Activated naive CD8-positive, alpha-beta T cell treated with anti-CD3 and anti-CD28 coated beads, Interleukin-2, amount 50 U/mL, for 24 hours (primary cell): ENCODE measurements around the gene TLCD3B.
A peak's percentile ranks its signal among the peaks of the same experiment; 100 is the strongest.

ENCODE experiments used
- ATAC-seq: fragments of 150-1000 bp; cut with Tn5 transposase; one replicate; pipeline ENCODE4 v1.10.0; 2021
- DNase-seq: peaks from one replicate; pipeline ENCODE4 v3.0.0; 2021
- H3K27ac Mint-ChIP-seq: one replicate; pipeline ENCODE4 v1.8.0; 2021; ENCODE audit warnings: mild to moderate bottlenecking, mixed read lengths
- H3K27me3 Mint-ChIP-seq: one replicate; pipeline ENCODE4 v1.8.0; 2021; ENCODE audit warnings: mixed read lengths
- H3K36me3 Mint-ChIP-seq: one replicate; pipeline ENCODE4 v1.8.0; 2021; ENCODE audit warnings: low read depth, mixed read lengths
- H3K4me1 Mint-ChIP-seq: one replicate; pipeline ENCODE4 v1.8.0; 2021; ENCODE audit warnings: mixed read lengths
- H3K4me3 Mint-ChIP-seq: one replicate; pipeline ENCODE4 v1.8.0; 2021; ENCODE audit warnings: mild to moderate bottlenecking, moderate library complexity, mixed read lengths
- H3K9me3 Mint-ChIP-seq: one replicate; pipeline ENCODE4 v1.8.0; 2021; ENCODE audit warnings: mixed read lengths

The TLCD3B gene

DNA sequence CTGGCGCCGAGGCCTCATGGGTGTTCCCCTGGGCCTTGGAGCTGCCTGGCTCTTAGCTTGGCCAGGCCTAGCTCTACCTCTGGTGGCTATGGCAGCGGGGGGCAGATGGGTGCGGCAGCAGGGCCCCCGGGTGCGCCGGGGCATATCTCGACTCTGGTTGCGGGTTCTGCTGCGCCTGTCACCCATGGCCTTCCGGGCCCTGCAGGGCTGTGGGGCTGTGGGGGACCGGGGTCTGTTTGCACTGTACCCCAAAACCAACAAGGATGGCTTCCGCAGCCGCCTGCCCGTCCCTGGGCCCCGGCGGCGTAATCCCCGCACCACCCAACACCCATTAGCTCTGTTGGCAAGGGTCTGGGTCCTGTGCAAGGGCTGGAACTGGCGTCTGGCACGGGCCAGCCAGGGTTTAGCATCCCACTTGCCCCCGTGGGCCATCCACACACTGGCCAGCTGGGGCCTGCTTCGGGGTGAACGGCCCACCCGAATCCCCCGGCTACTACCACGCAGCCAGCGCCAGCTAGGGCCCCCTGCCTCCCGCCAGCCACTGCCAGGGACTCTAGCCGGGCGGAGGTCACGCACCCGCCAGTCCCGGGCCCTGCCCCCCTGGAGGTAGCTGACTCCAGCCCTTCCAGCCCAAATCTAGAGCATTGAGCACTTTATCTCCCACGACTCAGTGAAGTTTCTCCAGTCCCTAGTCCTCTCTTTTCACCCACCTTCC lies 43.5 kb downstream of the TLCD3B start:
- ATAC-seq (no peak), DNase-seq (no peak)
- no peaks in the 10 kb centered on the region for H3K4me1 Mint-ChIP-seq
- H3K27ac Mint-ChIP-seq = no peak overlapping the region
- no peak overlapping the region for H3K4me3 Mint-ChIP-seq
- H3K27me3 Mint-ChIP-seq = no peaks in the 10 kb centered on the region
- H3K9me3 Mint-ChIP-seq = no peaks in the 10 kb centered on the region
- peaks cover 26% of the 10 kb centered on the region for H3K36me3 Mint-ChIP-seq

- Mint-ChIP-seq H3K4me1 (no peaks in the 10 kb centered on the region), H3K27me3 (no peaks in the 10 kb centered on the region), H3K4me3 (no peak overlapping the region), H3K27ac (no peak overlapping the region), H3K9me3 (no peaks in the 10 kb centered on the region), H3K36me3 (peaks cover 29% of the 10 kb centered on the region)
- no peak for ATAC-seq
- DNase-seq = no peak
Observed at GRCh38 chr16:29986931-29987330, 44.1 kb downstream of the TLCD3B start.

DNA sequence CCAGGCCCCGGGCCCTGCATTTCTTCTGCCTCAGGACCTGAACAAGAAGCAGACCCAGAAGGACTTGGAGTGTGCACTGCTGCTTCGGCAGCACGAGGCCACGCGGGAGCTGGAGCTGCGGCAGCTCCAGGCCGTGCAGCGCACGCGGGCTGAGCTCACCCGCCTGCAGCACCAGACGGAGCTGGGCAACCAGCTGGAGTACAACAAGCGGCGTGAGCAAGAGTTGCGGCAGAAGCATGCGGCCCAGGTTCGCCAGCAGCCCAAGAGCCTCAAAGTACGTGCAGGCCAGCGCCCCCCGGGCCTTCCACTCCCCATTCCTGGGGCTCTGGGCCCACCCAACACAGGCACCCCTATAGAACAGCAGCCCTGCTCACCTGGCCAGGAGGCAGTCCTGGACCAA lies 44.8 kb downstream of the TLCD3B start:
- no peaks in the 10 kb centered on the region for H3K9me3 Mint-ChIP-seq
- no peak for DNase-seq
- ATAC-seq = no peak
- H3K4me3 Mint-ChIP-seq = no peak overlapping the region
- peaks cover 29% of the 10 kb centered on the region for H3K36me3 Mint-ChIP-seq
- no peaks in the 10 kb centered on the region for H3K27me3 Mint-ChIP-seq
- no peaks in the 10 kb centered on the region for H3K4me1 Mint-ChIP-seq
- no peak overlapping the region for H3K27ac Mint-ChIP-seq

- Mint-ChIP-seq H3K36me3 (peaks cover 29% of the 10 kb centered on the region), H3K27me3 (no peaks in the 10 kb centered on the region), H3K4me3 (no peak overlapping the region), H3K9me3 (no peaks in the 10 kb centered on the region), H3K27ac (no peak overlapping the region), H3K4me1 (no peaks in the 10 kb centered on the region)
- ATAC-seq = no peak
- no peak for DNase-seq
Observed at GRCh38 chr16:29985271-29985811, 45.7 kb downstream of the TLCD3B start.

GRCh38 chr16:29984764-29985147 lies 46.3 kb downstream of the TLCD3B start:
- H3K27me3 Mint-ChIP-seq = no peaks in the 10 kb centered on the region
- ATAC-seq = no peak
- no peaks in the 10 kb centered on the region for H3K4me1 Mint-ChIP-seq
- no peak overlapping the region for H3K27ac Mint-ChIP-seq
- H3K9me3 Mint-ChIP-seq = no peaks in the 10 kb centered on the region
- no peak for DNase-seq
- H3K4me3 Mint-ChIP-seq = no peak overlapping the region
- peaks cover 30% of the 10 kb centered on the region for H3K36me3 Mint-ChIP-seq

DNA sequence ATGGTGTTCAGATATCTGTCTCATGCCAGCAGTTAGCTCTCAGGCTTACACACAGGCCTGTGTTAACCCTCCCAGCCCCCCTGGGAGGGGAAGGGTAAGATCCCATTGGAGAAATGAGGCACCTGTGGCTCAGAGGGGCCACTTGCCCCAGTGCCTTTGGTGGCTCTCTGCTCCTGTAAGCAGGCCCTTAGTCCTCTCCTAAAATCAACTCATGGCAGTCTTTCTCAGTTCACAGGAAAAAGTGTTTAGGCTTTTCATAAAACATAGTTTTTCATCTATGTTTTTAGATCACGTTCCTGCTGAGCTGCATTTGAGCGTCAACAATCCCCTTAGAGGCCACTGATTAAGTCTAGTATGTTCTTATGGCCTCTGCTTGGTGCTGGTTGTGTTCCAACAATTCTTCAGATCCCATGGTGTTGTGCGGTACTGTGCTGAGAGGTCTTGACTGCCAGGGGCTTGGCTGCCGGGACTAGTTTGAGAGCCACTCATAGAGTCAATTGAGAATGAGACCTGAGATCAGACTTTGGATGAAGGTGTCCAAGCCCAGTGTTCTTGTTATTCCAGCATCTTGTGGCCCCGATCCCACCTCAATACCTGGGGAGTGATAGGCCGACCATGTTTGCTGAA lies 46.8 kb downstream of the TLCD3B start:
- Mint-ChIP-seq H3K9me3 (no peaks in the 10 kb centered on the region), H3K4me3 (no peak overlapping the region), H3K36me3 (peaks cover 32% of the 10 kb centered on the region), H3K4me1 (no peaks in the 10 kb centered on the region), H3K27ac (no peak overlapping the region), H3K27me3 (no peaks in the 10 kb centered on the region)
- no peak for ATAC-seq
- no peak for DNase-seq

DNA sequence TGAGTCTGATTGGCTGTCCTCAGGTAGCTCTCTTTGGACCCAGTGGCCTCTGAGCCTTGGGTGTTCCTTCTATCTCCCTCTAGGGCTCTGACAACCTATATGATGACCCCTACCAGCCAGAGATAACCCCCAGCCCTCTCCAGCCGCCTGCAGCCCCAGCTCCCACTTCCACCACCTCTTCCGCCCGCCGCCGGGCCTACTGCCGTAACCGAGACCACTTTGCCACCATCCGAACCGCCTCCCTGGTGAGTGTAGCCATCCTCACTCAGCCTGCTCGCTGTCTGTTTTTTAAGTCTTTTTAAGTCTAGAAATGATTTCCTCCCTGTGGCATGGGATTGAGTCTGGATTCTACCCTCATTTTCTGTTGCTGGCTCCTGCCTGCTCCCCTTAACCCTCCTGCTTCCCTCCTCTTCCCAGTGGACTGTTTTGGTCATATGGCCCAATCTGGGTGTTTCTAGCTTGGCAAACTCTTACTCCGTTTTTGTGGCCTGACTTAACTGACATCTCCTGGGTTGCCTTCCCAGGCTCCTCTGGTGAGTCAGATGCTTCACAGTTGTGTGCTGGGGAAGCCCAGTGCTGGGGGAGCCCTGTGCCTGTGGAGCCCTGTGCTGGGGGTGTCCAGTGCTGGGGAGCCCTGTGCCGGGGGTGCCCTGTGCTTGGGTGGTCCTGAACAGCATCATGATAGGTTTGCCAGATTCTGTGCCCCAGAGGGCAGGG lies 47.5 kb downstream of the TLCD3B start:
- ATAC-seq (no peak), DNase-seq (no peak)
- H3K4me1 Mint-ChIP-seq = no peaks in the 10 kb centered on the region
- H3K27ac Mint-ChIP-seq = no peak overlapping the region
- H3K4me3 Mint-ChIP-seq = no peak overlapping the region
- peaks cover 33% of the 10 kb centered on the region for H3K36me3 Mint-ChIP-seq
- H3K9me3 Mint-ChIP-seq = no peaks in the 10 kb centered on the region
- no peaks in the 10 kb centered on the region for H3K27me3 Mint-ChIP-seq

- H3K36me3 Mint-ChIP-seq = peaks cover 35% of the 10 kb centered on the region
- DNase-seq (no peak), ATAC-seq (no peak)
- no peaks in the 10 kb centered on the region for H3K27me3 Mint-ChIP-seq
- H3K9me3 Mint-ChIP-seq = no peaks in the 10 kb centered on the region
- H3K4me1 Mint-ChIP-seq = no peaks in the 10 kb centered on the region
- no peak overlapping the region for H3K4me3 Mint-ChIP-seq
- H3K27ac Mint-ChIP-seq = no peak overlapping the region
Observed at GRCh38 chr16:29982560-29983419, 48.3 kb downstream of the TLCD3B start.

DNA sequence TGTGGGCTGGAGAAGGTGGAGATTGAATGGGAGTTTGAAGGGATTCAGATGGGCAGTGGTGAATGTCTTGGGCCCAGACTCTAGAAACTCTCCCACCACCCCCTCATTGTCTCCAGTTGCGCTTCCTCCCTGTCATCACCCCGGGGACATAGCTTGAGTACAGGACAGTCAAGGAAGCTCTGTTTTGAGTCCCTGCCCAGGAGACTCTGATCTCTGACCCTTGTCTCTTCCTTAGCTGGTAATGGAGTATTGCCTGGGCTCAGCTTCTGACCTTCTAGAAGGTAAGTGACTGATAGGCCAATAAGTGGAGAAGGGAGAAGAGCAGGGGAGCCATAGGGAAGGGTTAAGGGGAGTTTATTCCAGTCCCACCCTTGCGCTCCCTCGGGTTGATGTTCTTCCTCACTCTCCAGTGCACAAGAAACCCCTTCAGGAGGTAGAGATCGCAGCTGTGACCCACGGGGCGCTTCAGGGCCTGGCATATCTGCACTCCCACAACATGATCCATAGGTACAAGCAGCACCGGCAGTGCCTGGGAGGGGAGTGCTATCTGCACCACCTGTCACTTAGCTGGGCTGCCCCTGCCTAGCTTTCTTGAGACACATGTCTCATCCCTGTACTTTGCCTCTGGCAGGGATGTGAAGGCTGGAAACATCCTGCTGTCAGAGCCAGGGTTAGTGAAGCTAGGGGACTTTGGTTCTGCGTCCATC lies 52.4 kb downstream of the TLCD3B start:
- Mint-ChIP-seq H3K4me1 (peaks cover 25% of the 10 kb centered on the region), H3K27me3 (no peaks in the 10 kb centered on the region), H3K9me3 (no peaks in the 10 kb centered on the region), H3K4me3 (no peak overlapping the region), H3K36me3 (peaks cover 33% of the 10 kb centered on the region), H3K27ac (no peak overlapping the region)
- ATAC-seq (no peak), DNase-seq (no peak)

GRCh38 chr16:29978081-29978480 lies 53.0 kb downstream of the TLCD3B start:
- Mint-ChIP-seq H3K9me3 (peaks cover 4% of the 10 kb centered on the region), H3K4me3 (no peak overlapping the region), H3K36me3 (peaks cover 32% of the 10 kb centered on the region), H3K4me1 (peaks cover 29% of the 10 kb centered on the region), H3K27ac (no peak overlapping the region), H3K27me3 (no peaks in the 10 kb centered on the region)
- ATAC-seq (no peak), DNase-seq (no peak)

- Mint-ChIP-seq H3K4me1 (peaks cover 33% of the 10 kb centered on the region), H3K27ac (peak overlapping the region; percentile 27), H3K9me3 (peaks cover 8% of the 10 kb centered on the region), H3K27me3 (no peaks in the 10 kb centered on the region), H3K4me3 (no peak overlapping the region), H3K36me3 (peaks cover 33% of the 10 kb centered on the region)
- DNase-seq = no peak
- ATAC-seq = no peak
Observed at GRCh38 chr16:29977063-29977825, 53.8 kb downstream of the TLCD3B start.

GRCh38 chr16:29975811-29976511 lies 55.1 kb downstream of the TLCD3B start:
- no peaks in the 10 kb centered on the region for H3K27me3 Mint-ChIP-seq
- H3K27ac Mint-ChIP-seq = no peak overlapping the region
- DNase-seq (no peak), ATAC-seq (no peak)
- H3K4me3 Mint-ChIP-seq = peak overlapping the region; percentile 94
- peaks cover 31% of the 10 kb centered on the region for H3K36me3 Mint-ChIP-seq
- peaks cover 8% of the 10 kb centered on the region for H3K9me3 Mint-ChIP-seq
- H3K4me1 Mint-ChIP-seq = peaks cover 33% of the 10 kb centered on the region

- H3K4me1 Mint-ChIP-seq = peaks cover 33% of the 10 kb centered on the region
- peaks cover 26% of the 10 kb centered on the region for H3K36me3 Mint-ChIP-seq
- no peak for ATAC-seq
- H3K27ac Mint-ChIP-seq = peak overlapping the region; percentile 93
- peak overlapping the region; percentile 94 for H3K4me3 Mint-ChIP-seq
- DNase-seq = no peak
- H3K27me3 Mint-ChIP-seq = no peaks in the 10 kb centered on the region
- peaks cover 8% of the 10 kb centered on the region for H3K9me3 Mint-ChIP-seq
Observed at GRCh38 chr16:29975134-29975538, 55.9 kb downstream of the TLCD3B start.
